NT2/D1 (cell line): ENCODE data around the gene C1QC.

Source experiments
- DNase-seq: peaks from one replicate; pipeline ENCODE4 v3.0.0-alpha.2; 2011; ENCODE audit warnings: low read depth, low spot score
- H3K27me3 ChIP-seq: 2 replicates; pipeline ENCODE4 v1.6.0; 2011; ENCODE audit warnings: mild to moderate bottlenecking; ENCODE audit not compliant: insufficient read length, insufficient read depth
- H3K36me3 ChIP-seq: 2 replicates; pipeline ENCODE4 v1.6.1; 2011; ENCODE audit warnings: mild to moderate bottlenecking, low read length, mixed read lengths; ENCODE audit not compliant: insufficient read depth, insufficient read length
- H3K4me1 ChIP-seq: 2 replicates; pipeline ENCODE4 v1.5.1; 2011; ENCODE audit not compliant: insufficient read depth, insufficient read length
- H3K4me3 ChIP-seq: 2 replicates; pipeline ENCODE4 v1.5.1; 2011; ENCODE audit warnings: low read depth; ENCODE audit not compliant: insufficient read length
- H3K9ac ChIP-seq: 2 replicates; pipeline ENCODE4 v1.6.0; 2011; ENCODE audit warnings: low read depth; ENCODE audit not compliant: insufficient read length
- H3K9me3 ChIP-seq: 2 replicates; pipeline ENCODE4 v1.5.1; 2011; ENCODE audit warnings: mild to moderate bottlenecking, low read length; ENCODE audit not compliant: insufficient read depth
- SUZ12 ChIP-seq: IDR thresholded peaks from 2 replicates; pipeline ENCODE4 v1.6.1; 2011; ENCODE audit not compliant: insufficient read length, insufficient read depth; ENCODE audit errors: extremely low read depth
- YY1 ChIP-seq: IDR thresholded peaks from 2 replicates; pipeline ENCODE4 v1.6.1; 2011; ENCODE audit not compliant: insufficient read length, insufficient read depth
- ZNF274 ChIP-seq: IDR thresholded peaks from 2 replicates; pipeline ENCODE4 v1.6.1; 2011; ENCODE audit warnings: mild to moderate bottlenecking, low read depth, low read length

The C1QC gene

DNA sequence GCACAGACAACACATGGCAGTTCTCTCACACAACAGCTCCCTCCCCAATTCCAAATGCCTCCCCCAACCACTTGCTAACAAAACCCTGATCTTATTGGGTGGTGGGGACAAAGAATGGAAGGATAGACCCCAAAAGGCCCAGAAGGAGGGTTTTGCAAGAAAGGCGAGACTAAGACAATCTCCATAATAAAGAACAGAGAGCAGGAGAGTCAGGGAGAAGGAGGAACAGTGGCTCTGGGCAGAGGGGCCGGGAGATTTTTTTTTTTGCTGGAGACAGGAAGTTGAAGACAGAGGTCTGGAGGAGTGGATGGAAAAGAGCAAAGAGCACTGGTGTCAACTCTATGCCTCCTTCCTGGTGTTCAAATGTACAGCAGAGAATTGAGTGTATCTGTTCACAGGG lies 13.5 kb upstream of the C1QC start:
- peak; percentile 48 for DNase-seq
- H3K27me3 ChIP-seq, result no peaks in the 10 kb centered on the region
- H3K9ac ChIP-seq, result no peak overlapping the region

DNA sequence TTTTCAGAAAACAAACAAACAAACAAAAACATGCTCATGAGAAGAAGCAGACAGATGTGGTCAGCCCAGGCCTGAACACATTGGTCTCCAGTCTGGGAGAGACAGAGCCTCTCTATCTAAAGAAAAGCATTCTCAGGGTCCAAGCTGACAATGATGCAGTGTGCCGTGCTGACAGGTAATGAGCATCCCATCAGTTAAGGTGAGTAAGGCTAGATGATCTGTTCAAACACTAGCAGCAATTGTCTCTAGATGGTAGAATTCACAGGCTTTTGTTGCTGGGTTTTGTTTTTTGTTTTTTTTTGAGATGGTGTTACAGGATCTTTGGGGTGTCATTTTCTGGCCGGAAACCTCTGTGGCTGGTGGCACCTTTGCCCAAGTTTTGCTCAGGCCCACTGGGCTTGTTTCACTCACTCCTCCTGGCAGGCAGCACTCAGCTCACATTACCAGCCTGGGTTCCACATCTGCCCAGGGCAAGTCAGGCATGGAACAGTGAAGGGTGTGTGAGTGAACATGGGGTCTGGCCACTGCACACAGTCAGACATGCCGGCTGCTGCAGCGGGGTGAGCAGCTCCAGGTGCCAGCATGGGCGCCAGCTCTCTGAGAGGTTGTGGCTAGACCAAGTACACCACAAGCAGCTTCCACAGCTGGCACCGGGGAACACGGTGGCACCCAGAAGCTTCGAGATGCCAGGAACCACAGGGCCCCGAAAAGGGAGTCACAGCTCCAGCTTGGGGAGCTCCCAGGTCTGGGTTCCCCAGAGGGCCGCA lies 9.6 kb upstream of the C1QC start:
- no peak for TF ChIP-seq ZNF274
- no peak for TF ChIP-seq YY1
- TF ChIP-seq SUZ12, result no peak

More for the DNA sequence above, 13.5 kb upstream of the C1QC start:
- peaks cover 3% of the 10 kb centered on the region for H3K4me1 ChIP-seq
- H3K36me3 ChIP-seq, result no peaks in the 10 kb centered on the region
- peaks cover 7% of the 10 kb centered on the region; the same call in 1 of the 2 replicates for H3K9me3 ChIP-seq
- H3K4me3 ChIP-seq, result no peak overlapping the region
- no peak for TF ChIP-seq ZNF274
- no peak for TF ChIP-seq SUZ12
- TF ChIP-seq YY1, result no peak

DNA sequence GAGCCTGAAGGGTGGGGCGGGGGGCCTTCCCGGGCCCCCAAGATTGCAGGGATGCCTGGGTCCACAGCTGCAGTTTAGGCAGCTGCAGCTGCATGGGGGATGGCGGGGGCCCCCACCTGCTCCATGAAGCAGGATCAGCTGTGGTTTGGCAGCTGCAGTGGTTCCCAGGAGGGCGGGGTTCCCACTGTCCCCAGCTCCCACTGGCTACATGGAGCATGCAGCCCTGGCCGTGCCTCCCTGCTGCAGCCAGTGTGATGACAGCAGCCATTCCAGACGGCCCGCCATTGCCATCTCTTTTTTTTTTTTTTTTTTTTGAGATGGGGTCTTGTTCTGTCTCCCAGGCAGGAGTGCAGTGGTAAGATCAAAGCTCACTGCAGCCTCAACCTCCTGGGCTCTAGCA lies 8.0 kb upstream of the C1QC start:
- no peaks in the 10 kb centered on the region for H3K27me3 ChIP-seq

More for the DNA sequence above, 9.6 kb upstream of the C1QC start:
- no peak overlapping the region for H3K4me3 ChIP-seq
- no peaks in the 10 kb centered on the region for H3K36me3 ChIP-seq
- no peak overlapping the region for H3K9ac ChIP-seq
- no peaks in the 10 kb centered on the region for H3K27me3 ChIP-seq
- peaks cover under 1% of the 10 kb centered on the region for H3K4me1 ChIP-seq
- no peak for DNase-seq
- peaks cover 12% of the 10 kb centered on the region; the same call in 1 of the 2 replicates for H3K9me3 ChIP-seq

DNA sequence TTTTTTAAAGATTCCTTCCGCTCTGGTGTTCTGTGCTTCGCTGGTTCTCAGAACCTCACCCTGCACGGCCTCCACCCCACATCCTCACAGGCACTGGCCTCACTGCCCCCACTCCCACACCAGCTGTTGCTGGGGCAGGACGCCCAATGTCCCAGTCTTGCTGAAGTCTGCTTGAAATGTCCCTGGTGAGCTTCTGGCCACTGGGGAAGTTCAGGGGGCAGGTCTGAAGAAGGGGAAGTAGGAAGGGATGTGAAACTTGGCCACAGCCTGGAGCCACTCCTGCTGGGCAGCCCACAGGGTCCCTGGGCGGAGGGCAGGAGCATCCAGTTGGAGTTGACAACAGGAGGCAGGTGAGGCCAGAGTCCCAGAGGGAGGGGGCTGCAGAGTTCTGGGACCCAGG lies 7.1 kb upstream of the C1QC start, which contains the start of gene C1QA:
Gene C1QA (plus strand): TSS at position 276 of the 400 bp plus-strand sequence. CDS start 989 bp downstream, outside the sequence.
- H3K4me1 ChIP-seq, result peaks cover 4% of the 10 kb centered on the region
- no peak within 1 kb of the TSS for H3K9ac ChIP-seq
- H3K9me3 ChIP-seq, result peaks cover 12% of the 10 kb centered on the region; the same call in 1 of the 2 replicates
- H3K36me3 ChIP-seq, result no peaks in the 10 kb centered on the region
- DNase-seq, result no peak
- TF ChIP-seq YY1 (no peak), ZNF274 (no peak), SUZ12 (no peak)
- H3K27me3 ChIP-seq, result no peaks in the 10 kb centered on the region
- no peak within 1 kb of the TSS for H3K4me3 ChIP-seq

More for the DNA sequence above, 8.0 kb upstream of the C1QC start:
- DNase-seq, result no peak
- Histone ChIP-seq H3K36me3 (no peaks in the 10 kb centered on the region), H3K9me3 (peaks cover 12% of the 10 kb centered on the region; the same call in 1 of the 2 replicates), H3K4me1 (peaks cover 4% of the 10 kb centered on the region), H3K9ac (no peak overlapping the region), H3K4me3 (no peak overlapping the region)
- no peak for TF ChIP-seq YY1
- no peak for TF ChIP-seq ZNF274
- no peak for TF ChIP-seq SUZ12

DNA sequence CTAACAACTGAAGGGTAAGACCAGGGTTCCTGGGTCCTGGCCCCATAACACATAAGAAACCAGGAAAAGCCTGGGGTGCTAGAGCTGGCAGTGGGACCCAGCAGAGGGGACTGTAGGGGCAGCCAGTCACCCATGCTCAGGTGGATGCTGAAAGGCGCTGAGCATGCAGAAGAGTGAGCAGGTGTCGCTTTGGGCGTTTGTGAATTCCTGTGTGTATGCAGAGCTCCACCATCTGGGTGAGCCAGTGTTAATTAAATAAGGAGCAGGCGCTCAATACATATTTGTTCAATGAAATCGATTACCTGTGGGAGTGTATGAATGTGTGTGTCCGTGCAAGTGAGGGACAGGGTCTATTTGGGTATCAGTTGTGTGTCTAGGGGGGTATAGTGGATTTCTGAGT lies 6.5 kb upstream of the C1QC start:
- Histone ChIP-seq H3K9me3 (peaks cover 12% of the 10 kb centered on the region; the same call in 1 of the 2 replicates), H3K4me1 (peaks cover 4% of the 10 kb centered on the region), H3K9ac (no peak overlapping the region), H3K4me3 (no peak overlapping the region), H3K27me3 (no peaks in the 10 kb centered on the region), H3K36me3 (no peaks in the 10 kb centered on the region)
- no peak for DNase-seq
- TF ChIP-seq YY1 (no peak), ZNF274 (no peak), SUZ12 (no peak)

DNA sequence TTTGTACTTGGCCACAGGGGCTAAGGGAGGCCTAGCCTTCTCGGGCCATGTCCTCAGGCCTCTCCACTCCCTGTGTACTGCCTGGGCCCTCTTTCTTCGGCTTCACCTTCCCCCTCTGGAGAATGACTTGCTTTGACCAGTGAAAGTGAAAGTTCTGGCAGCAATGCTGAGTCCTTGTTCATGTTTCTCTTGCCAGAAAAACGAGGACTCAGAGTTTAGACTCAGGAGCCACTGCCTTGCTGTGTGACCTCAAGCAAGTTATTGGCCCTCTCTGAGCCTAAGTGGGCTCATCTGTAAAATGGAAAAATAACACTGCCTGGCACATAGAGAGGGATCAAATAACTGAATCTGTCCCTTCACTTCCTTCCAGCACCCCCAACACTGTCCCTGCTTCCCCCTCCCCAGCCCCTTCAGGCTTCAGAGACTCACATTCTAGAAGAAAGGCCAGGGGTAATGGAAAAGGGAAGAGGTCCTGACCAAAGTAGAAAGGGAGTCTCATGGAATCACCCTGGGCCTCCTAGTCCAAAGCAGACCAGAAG lies 5.5 kb upstream of the C1QC start:
- Histone ChIP-seq H3K4me1 (peaks cover 4% of the 10 kb centered on the region), H3K36me3 (no peaks in the 10 kb centered on the region), H3K27me3 (peaks cover 3% of the 10 kb centered on the region), H3K4me3 (no peak overlapping the region), H3K9ac (no peak overlapping the region), H3K9me3 (peaks cover 12% of the 10 kb centered on the region; the same call in 1 of the 2 replicates)
- no peak for DNase-seq
- TF ChIP-seq YY1, result no peak
- no peak for TF ChIP-seq ZNF274
- no peak for TF ChIP-seq SUZ12
